SK-N-SH (cell line): ENCODE results near the gene GFPT2.

Experiments
- CTCF ChIP-seq: fragments of 200-600 bp; sonication (generic); IDR thresholded peaks from 2 replicates; pipeline ENCODE4 v1.6.1; 2017; ENCODE audit warnings: antibody characterized with exemption, mild to moderate bottlenecking, moderate library complexity
- EP300 ChIP-seq, 2 experiments: IDR thresholded peaks; 2 replicates each; pipeline versions ENCODE4 v1.4.0 to v1.6.1; 2012; ENCODE audit warnings: borderline replicate concordance in 1 of 2, low read depth in 1 of 2, low read length in 1 of 2
- GABPA ChIP-seq: IDR thresholded peaks from 2 replicates; pipeline ENCODE4 v1.4.0; 2012; ENCODE audit warnings: low read depth, mild to moderate bottlenecking
- MAX ChIP-seq: IDR thresholded peaks from 2 replicates; pipeline ENCODE4 v1.4.0; 2012; ENCODE audit warnings: low read depth
- NRF1 ChIP-seq: IDR thresholded peaks from 2 replicates; pipeline ENCODE4 v1.6.1; 2012; ENCODE audit warnings: low read depth, mild to moderate bottlenecking, low read length
- POLR2AphosphoS5 ChIP-seq: IDR thresholded peaks from 2 replicates; pipeline ENCODE4 v1.6.1; 2012; ENCODE audit warnings: low read depth, low read length
- RCOR1 ChIP-seq: fragments of 150-350 bp; IDR thresholded peaks from 2 replicates; pipeline ENCODE4 v1.6.1; 2017; ENCODE audit warnings: antibody characterized with exemption, low read length
- REST ChIP-seq: IDR thresholded peaks from 2 replicates; pipeline ENCODE4 v1.6.1; 2012; ENCODE audit warnings: mild to moderate bottlenecking, low read depth, low read length, moderate library complexity
- RFX5 ChIP-seq: IDR thresholded peaks from 2 replicates; pipeline ENCODE4 v1.6.1; 2012; ENCODE audit warnings: mild to moderate bottlenecking, improper control_type of control experiment, low read length
- RXRA ChIP-seq: IDR thresholded peaks from 2 replicates; pipeline ENCODE4 v1.4.0; 2012; ENCODE audit warnings: low read depth, mild to moderate bottlenecking, borderline replicate concordance
- SIN3A ChIP-seq: IDR thresholded peaks from 2 replicates; pipeline ENCODE4 v1.6.1; 2012; ENCODE audit warnings: low read depth, mild to moderate bottlenecking, low read length, moderate library complexity, borderline replicate concordance
- TCF12 ChIP-seq: IDR thresholded peaks from 2 replicates; pipeline ENCODE4 v1.4.0; 2012
- ZBTB33 ChIP-seq: IDR thresholded peaks from 2 replicates; pipeline ENCODE4 v1.4.0; 2012; ENCODE audit warnings: low read depth, borderline replicate concordance

GRCh38 chr5:180354966-180355365 is 1.8 kb upstream of the GFPT2 start:
- no peak for TF ChIP-seq CTCF
- TF ChIP-seq POLR2AphosphoS5: no peak
- no peak for TF ChIP-seq RXRA
- TF ChIP-seq RCOR1: no peak
- no peak for TF ChIP-seq MAX
- TF ChIP-seq REST: no peak
- TF ChIP-seq NRF1: no peak
- TF ChIP-seq GABPA: no peak
- no peak for TF ChIP-seq TCF12
- TF ChIP-seq SIN3A: no peak
- TF ChIP-seq ZBTB33: no peak
- no peak for TF ChIP-seq EP300 (IDR thresholded peaks at IDR 0.05; ENCODE audit: borderline replicate concordance in 1 of 2, low read depth in 1 of 2, low read length in 1 of 2)
- no peak for TF ChIP-seq RFX5
